ENCODE data around the gene HEXA. TPM values are rescaled to one million over a fixed set of nuclear protein-coding genes. Genes with fewer than 3 reads are reported as not detected.

Gene HEXA
- total RNA-seq, 1 donor from 2014 or later: 64.6 TPM

DNA sequence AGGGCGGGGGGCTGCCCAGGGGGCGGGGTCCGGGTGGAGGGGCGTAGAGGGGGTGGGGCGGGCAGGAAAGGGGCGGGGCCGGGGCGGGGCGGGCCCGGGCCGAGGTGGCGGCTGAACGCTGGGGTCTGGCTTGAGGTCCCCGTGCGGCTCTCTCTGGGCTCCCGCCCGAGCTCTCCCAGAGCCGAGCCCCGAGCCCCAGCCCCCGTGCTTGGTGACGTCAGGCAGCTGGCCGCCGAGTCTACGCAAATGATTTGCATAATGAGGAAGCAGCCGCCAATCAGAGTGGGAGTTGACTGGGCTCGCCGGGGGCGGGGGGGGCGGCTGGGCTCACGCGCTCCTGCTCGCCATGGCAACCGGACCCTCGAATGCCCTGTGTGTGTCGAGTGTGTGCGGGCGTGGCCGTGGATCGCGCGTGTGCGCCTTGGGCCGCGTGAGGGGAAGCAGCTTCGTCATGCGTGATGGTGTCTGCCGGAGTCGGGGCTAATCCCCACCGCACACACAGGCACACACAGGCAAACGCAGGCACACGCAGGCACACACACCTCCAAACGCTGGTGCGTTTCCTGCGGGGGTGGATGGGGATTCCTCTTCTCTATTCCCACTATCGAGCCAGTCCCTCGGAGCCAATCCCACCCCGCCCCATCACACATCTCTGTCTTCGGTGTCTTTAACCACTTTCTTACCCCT lies 55.7 kb downstream of the HEXA start, which contains the start of gene CELF6:
CELF6 (minus strand) TSS at position 173 of the 687 bp plus-strand sequence. CDS start 283 bp downstream, outside the sequence.
- DNase-seq (ENCODE audit: low read depth): peak; percentile 51

- DNase-seq (ENCODE audit: low read depth): peak; percentile 15
These were observed 56.3 kb downstream of the HEXA start for GRCh38 chr15:72319360-72319984.

GRCh38 chr15:72318408-72318942 lies 57.3 kb downstream of the HEXA start:
- no peak for DNase-seq (ENCODE audit: low read depth)

GRCh38 chr15:72315706-72316370 lies 60.0 kb downstream of the HEXA start:
- DNase-seq (ENCODE audit: low read depth): no peak

DNA sequence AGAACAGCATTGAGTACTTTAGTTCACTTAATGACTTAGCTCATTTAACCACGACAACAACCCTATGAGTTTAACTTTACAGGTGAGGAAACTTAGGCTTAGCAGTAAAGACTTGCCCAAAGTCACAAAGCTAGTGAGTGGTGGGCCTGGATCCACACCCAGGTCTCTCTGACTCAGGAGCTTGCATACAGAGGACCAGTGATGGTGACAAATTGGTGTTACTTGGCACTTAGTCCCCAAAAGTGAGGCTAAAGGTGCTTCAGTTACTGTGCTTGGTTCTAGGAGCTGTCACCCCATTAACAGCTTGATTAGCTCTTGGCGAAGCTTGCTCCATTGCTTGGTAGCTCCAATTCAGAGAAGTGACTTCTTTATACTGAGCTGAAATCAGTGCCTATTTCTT lies 61.9 kb downstream of the HEXA start:
- no peak for DNase-seq (ENCODE audit: low read depth)

GRCh38 chr15:72313448-72313840 lies 62.4 kb downstream of the HEXA start:
- no peak for DNase-seq (ENCODE audit: low read depth)

GRCh38 chr15:72312605-72313447 lies 63.0 kb downstream of the HEXA start:
- DNase-seq (ENCODE audit: low read depth): peak; percentile 47

- DNase-seq (ENCODE audit: low read depth): no peak
These were observed 68.8 kb downstream of the HEXA start for GRCh38 chr15:72307026-72307425.

GRCh38 chr15:72306211-72306785 lies 69.5 kb downstream of the HEXA start:
- no peak for DNase-seq (ENCODE audit: low read depth)

DNA sequence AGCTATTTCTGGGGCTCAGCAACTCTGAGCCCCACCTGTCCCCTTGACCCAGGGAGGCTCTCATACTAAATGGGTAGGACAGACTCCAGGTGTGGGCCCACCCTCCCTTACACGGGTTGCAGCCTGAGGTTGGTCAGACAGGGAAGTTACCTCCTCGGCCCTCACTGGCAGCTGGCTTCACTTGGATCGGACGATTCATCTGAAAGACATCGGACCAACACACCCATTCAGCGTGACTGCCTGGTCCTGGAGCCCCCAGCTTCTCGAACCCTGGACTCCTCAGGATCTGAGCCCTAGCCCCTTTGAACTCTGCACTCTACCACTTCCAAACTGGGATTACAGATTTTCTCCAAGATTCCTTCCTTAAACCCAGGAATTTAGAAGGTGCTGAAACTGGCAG lies 71.2 kb downstream of the HEXA start:
- DNase-seq (ENCODE audit: low read depth): no peak

DNA sequence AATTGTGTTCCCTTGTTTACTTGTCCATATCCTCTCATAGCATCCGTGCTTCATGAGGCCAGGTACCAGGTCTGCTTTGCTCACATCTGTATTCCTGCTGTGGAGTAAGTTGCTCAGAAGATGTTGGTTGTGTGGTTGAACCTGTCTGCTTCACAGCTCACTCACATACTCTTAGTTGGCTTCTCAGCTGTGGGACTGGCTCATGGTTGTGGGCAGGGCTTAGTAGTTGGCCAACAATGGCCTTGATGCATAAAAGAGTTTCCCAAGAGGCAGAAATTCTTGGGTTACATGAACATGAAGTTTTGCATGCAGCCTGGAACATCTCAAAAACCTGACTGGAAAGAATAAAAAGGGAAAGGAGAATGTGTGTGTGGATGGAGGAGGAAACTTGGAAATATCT lies 72.9 kb downstream of the HEXA start:
- no peak for DNase-seq (ENCODE audit: low read depth)

Other genes starting within 250 kb of the HEXA start
- gene GRAMD2A, start 178.2 kb downstream of the HEXA start, total RNA-seq: 0.52 and 1.8 TPM in 2 replicates
- 3,079 and 5,384 TPM in 2 replicates for gene PKM, start 144.8 kb downstream of the HEXA start, total RNA-seq
- gene PARP6, start 103.5 kb downstream of the HEXA start, total RNA-seq: 13.9 and 22.3 TPM in 2 replicates
- gene CELF6, start 55.9 kb downstream of the HEXA start, total RNA-seq: 0.15 TPM in 1 of 2 replicates, not detected in the other
- gene TMEM202, start 22.3 kb upstream of the HEXA start, total RNA-seq: not detected in 2 replicates
- 16.8 and 67.4 TPM in 2 replicates for gene ARIH1, start 98.3 kb upstream of the HEXA start, total RNA-seq

Measured in renal cortical epithelial cell (primary cell).